ENCODE results near the gene CSRNP2. TPM values are rescaled to one million over a fixed set of nuclear protein-coding genes. Genes with fewer than 3 reads are reported as not detected.

CSRNP2 gene
- total and polyA plus RNA-seq, 2 of the 13 experiments (the other 11 are each of a cell fraction or from before 2014, with no cell fraction given), result 4.8 to 7.3 TPM

- peak; percentile 21 for TF ChIP-seq ZNF704 (CRISPR knock-in tag; IDR thresholded peaks at IDR 0.05; ENCODE audit: borderline replicate concordance)
- no peak for TF ChIP-seq ZNF383 (CRISPR knock-in tag; IDR thresholded peaks at IDR 0.05; ENCODE audit: borderline replicate concordance)
- no peak for TF ChIP-seq BRCA1 (CRISPR knock-in tag; IDR thresholded peaks at IDR 0.05)
- TF ChIP-seq ZNF512 (CRISPR knock-in tag; IDR thresholded peaks at IDR 0.05), result no peak
- no peak for TF ChIP-seq NR3C1 (CRISPR knock-in tag; IDR thresholded peaks at IDR 0.05)
- TF ChIP-seq MAFG (CRISPR knock-in tag; IDR thresholded peaks at IDR 0.05), result peak; percentile 49; the same call in 1 of the 2 replicates
- peak; percentile 93 for TF ChIP-seq REXO4 (CRISPR knock-in tag; IDR thresholded peaks at IDR 0.05; ENCODE audit: borderline replicate concordance)
- TF ChIP-seq SKI (IDR thresholded peaks at IDR 0.05; ENCODE audit: partially characterized antibody), result peak; percentile 67
- no peak for TF ChIP-seq TRIM24 (CRISPR knock-in tag; IDR thresholded peaks at IDR 0.05)
- TF ChIP-seq AKNA (CRISPR knock-in tag; IDR thresholded peaks at IDR 0.05; ENCODE audit: borderline replicate concordance), result peak; percentile 48; the same call in 1 of the 2 replicates
- TF ChIP-seq ATM (IDR thresholded peaks at IDR 0.05; ENCODE audit: borderline replicate concordance), result no peak
- 0 out of 2 replicates have a peak, but pooled peaks have one; percentile 20 for TF ChIP-seq TGIF2 (CRISPR knock-in tag; IDR thresholded peaks at IDR 0.05)
- TF ChIP-seq CTCF (CRISPR knock-in tag; IDR thresholded peaks at IDR 0.05), result peak; percentile 8
- TF ChIP-seq CEBPG (CRISPR knock-in tag; IDR thresholded peaks at IDR 0.05), result no peak
- TF ChIP-seq RFX3 (CRISPR knock-in tag; IDR thresholded peaks at IDR 0.05), result no peak
- no peak for TF ChIP-seq CEBPZ (IDR thresholded peaks at IDR 0.05; ENCODE audit: low read length)
These were observed 57.4 kb downstream of the CSRNP2 start, which contains the start of gene SLC11A2 (continued) for GRCh38 chr12:51025836-51026638.

Measured in HepG2 (cell line).